HG02970 (cell line): ENCODE results near the gene NFYA.
A peak's percentile ranks its signal among the peaks of the same experiment; 100 is the strongest.

Experiments
- ATAC-seq: cut with Tn5 transposase; IDR thresholded peaks from one replicate; pipeline ENCODE4 v1.9.1; 2021; ENCODE audit warnings: mild to moderate bottlenecking, moderate library complexity, moderate number of reproducible peaks; ENCODE audit not compliant: unreplicated experiment, low FRiP score

Gene NFYA

GRCh38 chr6:41072836-41073202 lies at the start of gene NFYA:
Gene NFYA (plus strand): TSS chr6:41072974. CDS start chr6:41079090, 6,116 bp downstream.
- ATAC-seq, result peak; percentile 71

DNA sequence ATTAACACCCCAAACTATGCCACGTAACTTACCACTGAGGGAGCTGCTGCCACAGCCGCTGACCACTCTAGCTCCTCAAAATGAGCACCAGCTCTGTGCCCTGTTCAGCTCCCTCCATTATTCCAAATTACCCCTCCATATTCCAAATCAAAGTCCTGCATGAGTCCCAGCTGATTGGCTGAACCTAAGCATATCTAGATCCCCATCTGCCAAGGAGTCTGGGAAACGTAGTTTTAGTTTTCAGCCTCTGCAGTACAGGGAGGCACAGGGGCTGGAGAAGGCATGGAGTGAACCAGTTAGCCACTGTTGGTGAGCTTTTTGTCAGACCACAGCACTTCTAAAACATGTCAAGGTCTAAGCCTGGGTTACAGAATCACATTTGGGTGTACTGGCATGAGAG lies 49.7 kb upstream of the NFYA start:
- no peak for ATAC-seq

- ATAC-seq, result no peak
Observed at GRCh38 chr6:41025966-41026530, 46.7 kb upstream of the NFYA start.

DNA sequence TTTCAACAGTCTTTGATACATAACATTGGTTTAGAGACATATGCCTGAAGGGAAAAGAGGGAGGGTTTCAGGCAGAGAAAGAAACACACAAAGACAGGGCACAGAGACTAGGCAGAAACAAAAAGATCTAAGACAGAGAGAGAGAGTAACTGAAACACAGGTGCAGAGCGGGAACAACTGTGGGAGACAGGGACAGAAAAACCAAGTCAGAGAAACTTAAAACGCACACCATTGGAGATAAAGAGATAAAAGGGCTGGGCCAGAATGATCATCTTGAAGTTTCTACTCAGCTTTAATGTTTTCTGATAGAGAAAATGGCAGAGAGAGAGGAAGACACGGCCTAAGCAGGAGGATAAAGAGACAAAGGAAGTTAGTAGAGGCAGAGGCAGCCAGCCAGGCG lies 45.5 kb upstream of the NFYA start:
- ATAC-seq, result no peak

DNA sequence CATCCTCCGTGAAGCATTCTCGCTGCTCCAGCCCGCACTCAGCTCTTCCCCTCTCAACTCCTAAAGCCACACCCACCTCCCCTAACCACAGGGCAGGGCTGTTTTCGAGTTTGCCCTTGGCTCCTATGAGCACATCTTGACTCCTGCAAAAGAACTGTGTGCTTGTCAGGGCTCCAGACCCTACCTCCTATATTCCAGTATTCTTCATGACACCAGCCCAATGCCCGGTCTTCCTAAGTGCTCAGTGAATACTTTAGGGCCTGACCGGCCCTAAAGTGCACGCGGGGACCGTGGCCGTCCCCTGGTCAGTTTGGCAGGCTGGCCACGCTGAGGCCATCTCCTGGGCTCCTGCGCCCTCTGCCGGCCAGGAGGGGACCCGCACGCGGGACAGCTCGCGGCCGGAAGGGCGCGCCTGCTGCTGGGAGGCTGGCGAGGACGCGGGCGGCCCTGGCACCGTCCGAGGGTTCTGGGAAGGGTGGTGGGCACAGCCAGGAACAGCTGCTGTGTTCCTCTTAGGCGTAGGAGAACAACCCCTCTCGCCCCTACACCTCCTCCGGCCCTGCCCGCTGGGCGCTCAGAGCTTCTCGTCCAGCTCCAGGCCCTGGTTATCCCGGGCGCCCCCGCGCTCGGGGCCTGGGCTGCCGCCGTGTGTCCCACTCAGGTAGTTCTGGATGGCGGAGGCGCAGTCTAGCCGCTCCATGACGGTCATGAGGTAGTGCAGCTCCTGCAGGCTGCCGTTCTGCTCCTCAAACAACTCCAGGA lies 44.8 kb upstream of the NFYA start:
- ATAC-seq, result peak; percentile 80

GRCh38 chr6:41028561-41029412 lies 44.0 kb upstream of the NFYA start:
- ATAC-seq, result peak; percentile 23

DNA sequence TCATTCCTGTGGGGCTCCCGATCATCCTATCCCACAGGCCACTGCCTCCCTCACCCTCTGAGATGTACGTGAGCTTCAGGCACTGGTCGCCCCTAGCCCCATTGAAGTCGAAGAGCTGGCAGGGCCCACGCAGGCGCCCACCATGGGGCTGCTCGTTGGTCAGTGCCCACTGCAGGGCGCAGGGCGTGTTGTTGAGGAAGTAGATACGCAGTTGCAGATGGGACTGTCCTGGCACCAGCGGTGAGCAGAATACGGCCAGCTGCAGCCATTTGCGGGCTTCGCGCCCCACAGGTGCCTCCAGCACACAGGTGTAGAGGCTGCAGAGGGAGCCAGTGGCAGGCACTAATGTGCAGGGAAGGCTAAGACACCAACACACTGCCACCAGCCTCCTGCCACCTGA lies 39.9 kb upstream of the NFYA start:
- no peak for ATAC-seq

DNA sequence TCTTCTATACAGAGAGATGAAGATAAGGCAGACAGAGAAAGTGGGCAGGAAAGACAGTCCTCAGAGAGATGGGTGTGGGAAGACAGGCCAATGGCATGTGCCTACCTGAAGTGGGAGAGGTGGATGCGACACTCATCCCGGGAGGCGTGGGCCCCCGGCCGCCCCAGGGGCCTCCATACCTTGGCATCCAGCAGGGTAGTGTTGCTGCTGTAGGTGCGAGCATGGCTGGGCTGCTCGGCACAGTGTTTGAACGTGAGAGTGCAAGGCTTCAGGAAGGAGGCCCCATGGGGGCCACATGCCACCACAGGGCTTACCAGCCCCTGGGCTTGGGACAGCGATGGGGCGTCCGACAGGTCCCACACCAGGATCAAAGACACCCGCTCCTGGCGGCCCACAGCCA lies 39.0 kb upstream of the NFYA start:
- no peak for ATAC-seq

- ATAC-seq, result no peak
Observed at GRCh38 chr6:41036186-41036585, 36.6 kb upstream of the NFYA start.

DNA sequence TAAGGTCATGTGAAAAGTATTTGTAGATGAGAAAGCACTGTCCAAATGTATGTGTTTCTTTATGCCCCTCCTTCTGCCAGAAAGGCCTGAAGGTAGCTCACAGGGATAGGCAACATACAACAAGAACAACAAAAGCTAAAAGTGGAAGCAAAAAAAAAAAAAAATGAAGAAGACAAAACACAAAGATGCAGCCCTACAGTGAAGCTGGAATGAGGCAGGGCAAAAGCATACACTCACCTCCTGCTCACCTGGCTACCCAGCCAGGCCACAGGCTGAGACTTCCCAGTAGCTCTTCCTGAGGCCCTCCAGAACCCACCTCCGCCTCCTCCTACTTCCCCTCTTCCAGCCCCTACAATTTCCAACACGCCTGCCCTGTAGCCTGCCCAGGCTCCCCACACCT lies 36.2 kb upstream of the NFYA start:
- ATAC-seq, result no peak

GRCh38 chr6:41037107-41037900 lies 35.5 kb upstream of the NFYA start:
- ATAC-seq, result no peak

DNA sequence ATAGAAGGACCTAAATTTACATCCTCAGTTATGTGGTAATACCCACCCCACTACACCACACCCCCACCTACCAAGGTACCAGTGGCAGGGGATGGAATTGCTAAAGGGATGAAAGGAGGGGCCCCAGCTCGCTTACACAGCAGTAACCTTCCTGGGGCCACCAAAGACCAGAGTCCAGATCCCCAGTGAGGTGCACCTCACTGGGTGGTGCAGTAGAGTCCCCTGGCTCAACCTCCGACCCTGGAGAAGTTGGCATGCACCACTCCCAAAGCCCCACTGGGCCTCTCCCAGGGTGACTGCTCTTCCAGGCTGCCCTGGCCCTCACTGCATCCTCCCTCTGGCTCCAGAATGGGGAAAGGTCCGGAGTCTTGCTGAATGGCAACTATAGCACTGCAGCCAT lies 34.6 kb upstream of the NFYA start:
- ATAC-seq, result no peak

DNA sequence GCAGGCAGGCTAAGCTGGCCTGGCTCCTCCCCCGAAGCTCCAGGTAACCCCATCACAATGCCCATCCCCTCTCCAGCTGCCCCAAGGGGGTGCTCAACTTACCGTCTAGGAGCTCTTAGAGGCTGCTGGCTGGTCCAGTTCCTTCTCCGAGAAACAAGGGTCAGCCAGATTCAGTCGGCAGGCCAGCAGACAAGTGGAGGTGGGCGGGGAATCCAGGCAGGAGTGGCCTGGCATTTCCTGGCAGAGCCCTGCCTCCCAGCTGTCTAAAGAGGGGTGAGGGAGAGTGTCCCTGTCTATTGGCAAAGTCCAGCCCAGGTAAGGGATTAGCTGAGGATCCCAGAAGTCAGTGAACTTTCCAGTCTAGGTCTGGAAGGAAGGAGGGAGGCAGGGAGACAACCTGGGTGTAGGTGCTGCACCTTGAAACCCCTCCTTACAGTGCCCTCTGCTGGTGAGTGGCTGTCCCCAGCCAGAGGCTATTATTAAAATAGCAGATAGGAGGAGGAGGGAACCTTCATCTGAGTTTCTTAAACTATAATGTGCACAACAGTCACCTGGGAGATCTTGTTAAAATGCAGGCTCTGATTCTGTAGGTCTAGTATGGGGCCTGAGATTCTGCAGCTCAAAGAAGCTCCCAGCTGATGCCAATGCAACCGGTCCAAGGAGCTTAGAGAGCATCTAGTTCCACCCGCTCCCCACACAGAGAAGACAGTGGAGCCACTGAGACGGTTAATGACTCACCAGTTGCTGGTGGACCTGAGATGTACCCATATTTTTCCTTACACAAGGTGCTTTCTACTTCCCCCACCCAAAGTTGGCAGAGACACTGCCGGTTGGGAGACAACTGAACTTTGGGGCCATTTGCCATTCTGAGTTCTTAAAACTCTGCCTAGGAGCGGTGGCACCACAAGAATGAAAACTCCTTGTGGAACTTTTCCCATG lies 33.4 kb upstream of the NFYA start, which contains the start of gene UNC5CL:
Gene UNC5CL, minus strand, starts transcription at position 162 of the 939 bp plus-strand sequence. CDS start 4,147 bp downstream, outside the sequence.
- no peak for ATAC-seq

GRCh38 chr6:41040101-41040939 lies 32.5 kb upstream of the NFYA start:
- ATAC-seq, result no peak

DNA sequence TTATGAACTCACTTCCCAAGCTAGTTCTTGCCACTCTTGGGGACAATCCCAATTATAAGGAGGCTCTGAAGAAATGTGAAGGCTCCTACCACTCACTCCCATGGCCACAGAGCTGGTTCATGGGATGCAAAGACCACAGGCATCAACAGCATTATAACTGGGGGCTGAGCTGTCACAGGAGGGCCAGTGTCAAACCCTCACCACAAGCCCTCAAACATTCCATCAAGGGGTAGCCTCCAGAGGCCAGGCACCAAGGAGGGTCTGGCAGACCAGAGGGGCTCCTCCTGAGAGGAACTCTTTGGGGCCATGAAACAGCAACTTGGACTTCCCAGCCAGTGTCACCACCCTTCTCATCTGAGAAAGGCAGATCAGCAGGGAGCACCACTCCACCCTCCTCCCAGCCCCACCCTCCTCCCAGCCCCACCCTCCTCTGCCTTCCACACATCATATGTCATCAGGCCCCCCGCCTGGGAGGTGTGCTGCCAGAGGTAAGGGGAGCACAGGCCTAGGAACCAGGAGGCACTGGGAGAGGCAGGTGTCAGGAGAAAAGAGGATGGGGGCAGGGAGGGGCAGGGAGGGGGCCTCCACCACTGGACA lies 31.7 kb upstream of the NFYA start:
- ATAC-seq, result no peak

- ATAC-seq, result no peak
Observed at GRCh38 chr6:41042226-41043055, 30.3 kb upstream of the NFYA start, which contains the start of gene TSPO2. Gene TSPO2 (plus strand): TSS chr6:41042467. CDS start chr6:41042986, 519 bp downstream.

- no peak for ATAC-seq
Observed at GRCh38 chr6:41043151-41043550, 29.6 kb upstream of the NFYA start.
